Esophagus squamous epithelium (tissue), 5 donors: ENCODE data around the gene WDR35. TPM values are rescaled to one million over a fixed set of nuclear protein-coding genes. Genes with fewer than 3 reads are reported as not detected.
"Not testable (repeated sequence)": the region's sequence is repeated elsewhere in the genome, so short reads cannot be mapped to it uniquely, and the experiment has no call there.

Experiments used
- DNase-seq: peaks from one replicate; lab custom pipeline; 2025; lab: John Stamatoyannopoulos, UW
- H3K27ac ChIP-seq, 4 donors: fragments of 200-600 bp; sonication (generic); one replicate each; pipeline ENCODE4 v1.5.1; 2016 to 2019; ENCODE audit warnings: mild to moderate bottlenecking in 1 of 4
- H3K27me3 ChIP-seq, 4 donors: fragments of 200-600 bp; sonication (generic); 1 replicate in 3 of 4; 2 replicates in 1 of 4; pipeline versions ENCODE4 v1.5.1 to v1.6.0; 2017 to 2021; ENCODE audit warnings: antibody characterized with exemption in 1 of 4
- H3K36me3 ChIP-seq, 3 donors: fragments of 200-600 bp; sonication (generic); one replicate each; pipeline ENCODE4 v1.5.1; 2016 to 2019
- H3K4me1 ChIP-seq, 3 donors: fragments of 200-600 bp; sonication (generic); one replicate each; pipeline ENCODE4 v1.5.1; 2017 to 2019
- H3K4me3 ChIP-seq, 4 donors: fragments of 200-600 bp; sonication (generic); 1 replicate in 3 of 4; 2 replicates in 1 of 4; pipeline ENCODE4 v1.5.1; 2016 to 2019; ENCODE audit warnings: mild to moderate bottlenecking in 2 of 4, moderate library complexity in 1 of 4
- H3K9me3 ChIP-seq, 3 donors: fragments of 200-600 bp; sonication (generic); one replicate each; pipeline ENCODE4 v1.5.1; 2016 to 2019
- CTCF ChIP-seq, 6 experiments: fragments of 450-650 bp in 4 of 6; fragments of 200-600 bp in 2 of 6; sonication (generic) in 2 of 6; IDR thresholded peaks; one replicate each; pipeline ENCODE4 v1.5.1; 2016 to 2019; ENCODE audit warnings: antibody characterized with exemption in 6 of 6, mild to moderate bottlenecking in 4 of 6, moderate library complexity in 4 of 6
- POLR2A ChIP-seq, 4 donors: fragments of 450-650 bp; IDR thresholded peaks; one replicate each; pipeline ENCODE4 v1.6.1; 2017; ENCODE audit warnings: antibody characterized with exemption in 4 of 4, mild to moderate bottlenecking in 4 of 4, moderate library complexity in 3 of 4
- whole genome bisulfite sequencing, 2 donors: methylation state at CpG; one replicate each; pipeline ENCODE4 v1.1.5; 2018; 5-methylcytosine and 5-hydroxymethylcytosine counted together
- intact Hi-C: fragments of 100-400 bp; cut with DNase I; formaldehyde crosslinking; loops from one replicate; pipeline ENCODE4 v1.15.0; 2022
- total RNA-seq, 4 donors: library from RNA; depleted of rRNA; stranded (reverse); fragments of >200 nt; gene quantifications; one replicate each; pipeline ENCODE4 v1.1.0, GENCODE V29; 2016
- donor health status: DM: yes; HTN: yes; CAD: no.

WDR35 gene
- total RNA-seq, 4 donors from 2014 or later: 0.83 to 7.2 (median 4.5) TPM

GRCh38 chr2:19883971-19884720, 105.8 kb downstream of the WDR35 start:
- H3K36me3 ChIP-seq: no peaks in the 10 kb centered on the region
- intact Hi-C loops: no loop called here
- no peak for TF ChIP-seq CTCF (IDR thresholded peaks at IDR 0.05)
- no peak for TF ChIP-seq POLR2A (IDR thresholded peaks at IDR 0.05)
- no peaks in the 10 kb centered on the region for H3K27me3 ChIP-seq
- H3K4me1 ChIP-seq: peaks cover 0 to 4% (median 0%) of the 10 kb centered on the region in 3 donors
- H3K9me3 ChIP-seq: no peaks in the 10 kb centered on the region
- DNase-seq: no peak
- H3K4me3 ChIP-seq: no peak overlapping the region
- no peak overlapping the region for H3K27ac ChIP-seq
- 91 to 94% methylated on average over 5 to 7 of the region's 8 CpGs for WGBS, 2 donors

- Histone ChIP-seq H3K27me3 (no peaks in the 10 kb centered on the region), H3K4me3 (no peak overlapping the region), H3K4me1 (no peaks in the 10 kb centered on the region), H3K27ac (no peak overlapping the region), H3K36me3 (no peaks in the 10 kb centered on the region), H3K9me3 (no peaks in the 10 kb centered on the region)
- TF ChIP-seq POLR2A (IDR thresholded peaks at IDR 0.05) (no peak), CTCF (IDR thresholded peaks at IDR 0.05) (no peak)
- WGBS, 2 donors: 28 to 66% methylated on average over 2 of the region's 2 CpGs
- DNase-seq: no peak
- intact Hi-C loops: no loop called here
Observed at GRCh38 chr2:19883486-19883885, 106.4 kb downstream of the WDR35 start.

- no peak for DNase-seq
- Histone ChIP-seq H3K4me1 (no peaks in the 10 kb centered on the region), H3K27me3 (no peaks in the 10 kb centered on the region), H3K27ac (no peak overlapping the region), H3K4me3 (no peak overlapping the region), H3K36me3 (no peaks in the 10 kb centered on the region), H3K9me3 (no peaks in the 10 kb centered on the region)
- WGBS, 2 donors: 82 to 89% methylated on average over 2 of the region's 2 CpGs
- TF ChIP-seq POLR2A (IDR thresholded peaks at IDR 0.05) (no peak), CTCF (IDR thresholded peaks at IDR 0.05) (no peak)
- intact Hi-C loops: no loop called here
Observed at GRCh38 chr2:19882286-19882685, 107.6 kb downstream of the WDR35 start.

- no peak overlapping the region for H3K4me3 ChIP-seq
- DNase-seq: no peak
- TF ChIP-seq POLR2A (IDR thresholded peaks at IDR 0.05) (no peak), CTCF (IDR thresholded peaks at IDR 0.05) (no peak)
- H3K4me1 ChIP-seq: no peaks in the 10 kb centered on the region
- no peaks in the 10 kb centered on the region for H3K36me3 ChIP-seq
- 42% methylated on average over 2 of the region's 2 CpGs; no CpG with 5 or more reads in 1 of the 2 donors for WGBS, 2 donors
- intact Hi-C loops: no loop called here
- no peaks in the 10 kb centered on the region for H3K27me3 ChIP-seq
- H3K9me3 ChIP-seq: no peaks in the 10 kb centered on the region
- no peak overlapping the region for H3K27ac ChIP-seq
Observed at GRCh38 chr2:19881908-19882265, 108.0 kb downstream of the WDR35 start.

- TF ChIP-seq POLR2A (IDR thresholded peaks at IDR 0.05) (no peak), CTCF (IDR thresholded peaks at IDR 0.05) (no peak)
- no peak overlapping the region for H3K27ac ChIP-seq
- H3K4me1 ChIP-seq: no peaks in the 10 kb centered on the region
- H3K9me3 ChIP-seq: no peaks in the 10 kb centered on the region
- no peak for DNase-seq
- intact Hi-C loops: no loop called here
- H3K36me3 ChIP-seq: no peaks in the 10 kb centered on the region
- H3K4me3 ChIP-seq: no peak overlapping the region
- no peaks in the 10 kb centered on the region for H3K27me3 ChIP-seq
- WGBS, 2 donors: 63 to 67% methylated on average over 2 of the region's 2 CpGs
Observed at GRCh38 chr2:19881221-19881907, 108.5 kb downstream of the WDR35 start.

- H3K27me3 ChIP-seq, H3K4me3 ChIP-seq, H3K36me3 ChIP-seq, DNase-seq, H3K27ac ChIP-seq, intact Hi-C loops, H3K4me1 ChIP-seq, H3K9me3 ChIP-seq: not testable (repeated sequence)
Observed at GRCh38 chr2:19880191-19880590, 109.7 kb downstream of the WDR35 start.
